Breast epithelium (tissue), 4 donors: ENCODE data around the gene DMRTB1. TPM values are rescaled to one million over a fixed set of nuclear protein-coding genes. Genes with fewer than 3 reads are reported as not detected.

Experiments used
- DNase-seq, 2 donors: peaks; one replicate each; pipeline ENCODE4 v3.0.0-alpha.2; 2019; ENCODE audit warnings: low spot score in 2 of 2
- H3K27ac ChIP-seq, 2 donors: fragments of 200-600 bp; sonication (generic) in 1 of 2; one replicate each; pipeline ENCODE4 v1.5.1; 2016 to 2019; ENCODE audit warnings: mild to moderate bottlenecking in 1 of 2
- H3K27me3 ChIP-seq, 2 donors: fragments of 200-600 bp; sonication (generic) in 1 of 2; one replicate each; pipeline versions ENCODE4 v1.5.1 to v1.6.0; 2017 to 2019; ENCODE audit warnings: control low read depth in 1 of 2, mild to moderate bottlenecking in 1 of 2
- H3K36me3 ChIP-seq: fragments of 200-600 bp; one replicate; pipeline ENCODE4 v1.5.1; 2019
- H3K4me1 ChIP-seq, 2 donors: fragments of 200-600 bp; sonication (generic); one replicate each; pipeline ENCODE4 v1.5.1; 2016 to 2019; ENCODE audit warnings: control low read depth in 1 of 2
- H3K4me3 ChIP-seq, 3 donors: fragments of 200-600 bp; sonication (generic); 1 replicate in 2 of 3; 2 replicates in 1 of 3; pipeline ENCODE4 v1.5.1; 2016 to 2019; ENCODE audit warnings: mild to moderate bottlenecking in 3 of 3, moderate library complexity in 2 of 3
- H3K9me3 ChIP-seq, 2 donors: fragments of 200-600 bp; sonication (generic) in 1 of 2; one replicate each; pipeline ENCODE4 v1.5.1; 2016 to 2019; ENCODE audit warnings: control low read depth in 1 of 2
- CTCF ChIP-seq, 3 donors: fragments of 450-650 bp; IDR thresholded peaks; one replicate each; pipeline ENCODE4 v1.5.1; 2016 to 2017; ENCODE audit warnings: antibody characterized with exemption in 3 of 3, mild to moderate bottlenecking in 3 of 3, moderate library complexity in 3 of 3
- POLR2A ChIP-seq: fragments of 450-650 bp; IDR thresholded peaks from one replicate; pipeline ENCODE4 v1.6.1; 2016; ENCODE audit warnings: antibody characterized with exemption, mild to moderate bottlenecking, moderate library complexity
- POLR2AphosphoS5 ChIP-seq, 3 donors: sonication (generic); formaldehyde crosslinking; IDR thresholded peaks; one replicate each; pipeline ENCODE4 v1.6.1; 2017; ENCODE audit warnings: antibody characterized with exemption in 3 of 3
- intact Hi-C: fragments of 100-400 bp; cut with DNase I; formaldehyde crosslinking; loops from one replicate; pipeline ENCODE4 v1.15.1; 2023; ENCODE audit warnings: low total_unique reads
- total RNA-seq, 3 donors: library from RNA; depleted of rRNA; stranded (reverse); fragments of >200 nt; gene quantifications; one replicate each; pipeline ENCODE4 v1.1.0, GENCODE V29; 2016

DMRTB1 gene
- total RNA-seq, 3 donors from 2014 or later: not detected

- Histone ChIP-seq H3K4me1 (no peaks in the 10 kb centered on the region), H3K4me3 (no peak overlapping the region), H3K9me3 (no peaks in the 10 kb centered on the region), H3K27me3 (no peaks in the 10 kb centered on the region), H3K27ac (no peak overlapping the region), H3K36me3 (no peaks in the 10 kb centered on the region)
- intact Hi-C loops: no loop called here
- TF ChIP-seq POLR2A: no peak
- TF ChIP-seq POLR2AphosphoS5 (IDR thresholded peaks at IDR 0.05): no peak
- no peak for TF ChIP-seq CTCF (IDR thresholded peaks at IDR 0.05)
- DNase-seq: no peak
Measured at GRCh38 chr1:53463961-53464899, 5.0 kb downstream of the DMRTB1 start.

- intact Hi-C loops: no loop called here
- Histone ChIP-seq H3K27me3 (no peaks in the 10 kb centered on the region), H3K27ac (no peak overlapping the region), H3K4me3 (no peak overlapping the region), H3K36me3 (no peaks in the 10 kb centered on the region), H3K9me3 (no peaks in the 10 kb centered on the region), H3K4me1 (no peaks in the 10 kb centered on the region)
- no peak for DNase-seq
- TF ChIP-seq CTCF (IDR thresholded peaks at IDR 0.05) (no peak), POLR2AphosphoS5 (IDR thresholded peaks at IDR 0.05) (no peak), POLR2A (no peak)
Measured at GRCh38 chr1:53465023-53465957, 6.1 kb downstream of the DMRTB1 start.

DNA sequence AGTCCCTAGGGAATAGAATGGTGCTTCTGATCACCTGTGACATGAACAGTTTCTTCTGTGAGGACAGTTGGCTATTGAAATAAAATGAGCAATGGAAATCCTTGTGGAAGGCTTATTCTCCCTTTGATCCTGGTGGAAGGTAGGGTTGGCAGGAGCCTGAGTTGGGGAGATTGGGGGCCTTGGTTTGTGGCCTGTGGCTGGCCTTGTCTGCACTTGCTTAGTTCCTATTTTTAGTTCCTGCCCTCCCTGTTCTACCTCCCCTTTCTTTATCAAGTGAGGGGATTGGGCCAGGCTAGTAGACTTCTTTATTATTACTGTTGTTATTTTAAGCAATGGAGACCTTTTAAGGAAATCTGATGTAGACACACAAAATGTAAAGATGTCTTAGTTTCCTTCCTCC is 8.2 kb downstream of the DMRTB1 start:
- intact Hi-C loops: no loop called here
- no peak overlapping the region for H3K27ac ChIP-seq
- H3K9me3 ChIP-seq: no peaks in the 10 kb centered on the region
- H3K27me3 ChIP-seq: no peaks in the 10 kb centered on the region
- no peaks in the 10 kb centered on the region for H3K4me1 ChIP-seq
- no peak overlapping the region for H3K4me3 ChIP-seq
- TF ChIP-seq CTCF (IDR thresholded peaks at IDR 0.05) (no peak), POLR2A (no peak), POLR2AphosphoS5 (IDR thresholded peaks at IDR 0.05) (no peak)
- no peaks in the 10 kb centered on the region for H3K36me3 ChIP-seq
- DNase-seq: no peak

GRCh38 chr1:53468374-53468773 is 9.2 kb downstream of the DMRTB1 start:
- Histone ChIP-seq H3K4me1 (no peaks in the 10 kb centered on the region), H3K9me3 (no peaks in the 10 kb centered on the region), H3K36me3 (no peaks in the 10 kb centered on the region), H3K4me3 (no peak overlapping the region), H3K27ac (no peak overlapping the region), H3K27me3 (no peaks in the 10 kb centered on the region)
- TF ChIP-seq POLR2A (no peak), POLR2AphosphoS5 (IDR thresholded peaks at IDR 0.05) (no peak)
- DNase-seq: no peak
- intact Hi-C loops: no loop called here

GRCh38 chr1:53469373-53469772 is 10.2 kb downstream of the DMRTB1 start:
- no peaks in the 10 kb centered on the region for H3K9me3 ChIP-seq
- intact Hi-C loops: no loop called here
- DNase-seq: no peak

More at GRCh38 chr1:53469373-53469772, 10.2 kb downstream of the DMRTB1 start:
- TF ChIP-seq POLR2AphosphoS5 (IDR thresholded peaks at IDR 0.05) (no peak), POLR2A (no peak), CTCF (IDR thresholded peaks at IDR 0.05) (no peak)
- no peak overlapping the region for H3K4me3 ChIP-seq
- no peak overlapping the region for H3K27ac ChIP-seq
- no peaks in the 10 kb centered on the region for H3K4me1 ChIP-seq
- no peaks in the 10 kb centered on the region for H3K27me3 ChIP-seq
- no peaks in the 10 kb centered on the region for H3K36me3 ChIP-seq
